Measurements from ENCODE around the gene DKKL1. TPM values are rescaled to one million over a fixed set of nuclear protein-coding genes. Genes with fewer than 3 reads are reported as not detected.
"Not testable (repeated sequence)": the region's sequence is repeated elsewhere in the genome, so short reads cannot be mapped to it uniquely, and the experiment has no call there.

The DKKL1 gene
- total RNA-seq, 1 experiment from 2014 or later = 0.95 TPM

GRCh38 chr19:49331187-49331586, 32.5 kb upstream of the DKKL1 start:
- CTCF ChIA-PET; H3K4me3 ChIP-seq (ENCODE audit: low read depth in 2 of 2, low read length in 2 of 2); intact Hi-C loops (cut with micrococcal nuclease; ENCODE audit: unreplicated experiment); ATAC-seq; BruUV-seq (replicated peaks); in situ Hi-C loops (cut with HindIII; ENCODE audit: low pct_unique_long_range_greater_than_20kb, low sequenced_read_pairs); H3K27ac ChIP-seq (ENCODE audit: low read length); POLR2A ChIA-PET; H3K36me3 ChIP-seq (ENCODE audit: control insufficient read depth, insufficient read depth, low read length); DNase-seq (ENCODE audit: low read depth, low spot score); H3K4me1 ChIP-seq (ENCODE audit: control insufficient read depth, insufficient read depth, low read length); H3K27me3 ChIP-seq (ENCODE audit: control insufficient read depth, insufficient read depth, low read length); H3K9me3 ChIP-seq (ENCODE audit: control insufficient read depth, insufficient read depth, low read depth, low read length): not testable (repeated sequence)

DNA sequence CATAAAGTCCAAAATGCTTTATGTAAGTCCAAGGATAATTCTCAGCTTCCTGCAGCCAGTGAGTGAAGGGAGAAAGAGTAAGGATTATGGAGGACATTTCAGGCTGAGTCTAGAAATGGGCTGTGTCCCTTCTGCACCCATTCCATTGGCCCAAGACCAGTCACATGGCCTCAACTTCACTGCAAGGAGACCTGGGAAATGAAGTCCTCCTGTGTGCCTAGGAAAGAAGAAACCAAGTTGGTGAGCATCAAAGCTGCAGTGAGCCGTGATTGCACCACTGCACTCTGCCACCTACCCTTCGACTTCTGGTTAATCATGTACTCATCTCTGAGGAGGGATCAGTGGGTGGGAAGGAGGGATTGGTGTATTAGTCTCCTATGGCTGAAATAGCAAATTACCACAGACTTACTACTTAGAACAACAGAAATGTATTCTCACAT, 32.0 kb upstream of the DKKL1 start:
- ATAC-seq (peak; percentile 87), DNase-seq (ENCODE audit: low read depth, low spot score) (no peak)
- BruUV-seq (replicated peaks) = no TSS peak
- intact Hi-C loops (cut with micrococcal nuclease; ENCODE audit: unreplicated experiment) (no loop called here), in situ Hi-C loops (cut with HindIII; ENCODE audit: low pct_unique_long_range_greater_than_20kb, low sequenced_read_pairs) (no loop called here)
- no peak overlapping the region for H3K4me3 ChIP-seq (ENCODE audit: low read depth in 2 of 2, low read length in 2 of 2)
- no peaks in the 10 kb centered on the region for H3K36me3 ChIP-seq (ENCODE audit: control insufficient read depth, insufficient read depth, low read length)
- no peak overlapping the region for H3K27ac ChIP-seq (ENCODE audit: low read length)
- no peaks in the 10 kb centered on the region for H3K4me1 ChIP-seq (ENCODE audit: control insufficient read depth, insufficient read depth, low read length)
- H3K27me3 ChIP-seq (ENCODE audit: control insufficient read depth, insufficient read depth, low read length) = no peaks in the 10 kb centered on the region
- CTCF ChIA-PET = no interaction called here
- POLR2A ChIA-PET = no interaction called here
- H3K9me3 ChIP-seq (ENCODE audit: control insufficient read depth, insufficient read depth, low read depth, low read length) = no peaks in the 10 kb centered on the region
- TF ChIP-seq, protein P1, sequence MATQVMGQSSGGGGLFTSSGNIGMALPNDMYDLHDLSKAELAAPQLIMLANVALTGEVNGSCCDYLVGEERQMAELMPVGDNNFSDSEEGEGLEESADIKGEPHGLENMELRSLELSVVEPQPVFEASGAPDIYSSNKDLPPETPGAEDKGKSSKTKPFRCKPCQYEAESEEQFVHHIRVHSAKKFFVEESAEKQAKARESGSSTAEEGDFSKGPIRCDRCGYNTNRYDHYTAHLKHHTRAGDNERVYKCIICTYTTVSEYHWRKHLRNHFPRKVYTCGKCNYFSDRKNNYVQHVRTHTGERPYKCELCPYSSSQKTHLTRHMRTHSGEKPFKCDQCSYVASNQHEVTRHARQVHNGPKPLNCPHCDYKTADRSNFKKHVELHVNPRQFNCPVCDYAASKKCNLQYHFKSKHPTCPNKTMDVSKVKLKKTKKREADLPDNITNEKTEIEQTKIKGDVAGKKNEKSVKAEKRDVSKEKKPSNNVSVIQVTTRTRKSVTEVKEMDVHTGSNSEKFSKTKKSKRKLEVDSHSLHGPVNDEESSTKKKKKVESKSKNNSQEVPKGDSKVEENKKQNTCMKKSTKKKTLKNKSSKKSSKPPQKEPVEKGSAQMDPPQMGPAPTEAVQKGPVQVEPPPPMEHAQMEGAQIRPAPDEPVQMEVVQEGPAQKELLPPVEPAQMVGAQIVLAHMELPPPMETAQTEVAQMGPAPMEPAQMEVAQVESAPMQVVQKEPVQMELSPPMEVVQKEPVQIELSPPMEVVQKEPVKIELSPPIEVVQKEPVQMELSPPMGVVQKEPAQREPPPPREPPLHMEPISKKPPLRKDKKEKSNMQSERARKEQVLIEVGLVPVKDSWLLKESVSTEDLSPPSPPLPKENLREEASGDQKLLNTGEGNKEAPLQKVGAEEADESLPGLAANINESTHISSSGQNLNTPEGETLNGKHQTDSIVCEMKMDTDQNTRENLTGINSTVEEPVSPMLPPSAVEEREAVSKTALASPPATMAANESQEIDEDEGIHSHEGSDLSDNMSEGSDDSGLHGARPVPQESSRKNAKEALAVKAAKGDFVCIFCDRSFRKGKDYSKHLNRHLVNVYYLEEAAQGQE (IDR thresholded peaks at IDR 0.05; ENCODE audit: insufficient read depth in 1 of 2, low read depth in 2 of 2, low read length in 1 of 2) = no peak
- TF ChIP-seq POLR2AphosphoS5 (IDR thresholded peaks at IDR 0.05; ENCODE audit: low read depth, low read length) = no peak
- TF ChIP-seq TCF7L2 (IDR thresholded peaks at IDR 0.05; ENCODE audit: low read depth, low read length) = no peak
- no peak for TF ChIP-seq SIN3A (IDR thresholded peaks at IDR 0.05; ENCODE audit: borderline replicate concordance, insufficient read depth, low read depth, low read length)
- TF ChIP-seq CTCF (IDR thresholded peaks at IDR 0.05) = no peak

- H3K4me3 ChIP-seq (ENCODE audit: low read depth in 2 of 2, low read length in 2 of 2); H3K4me1 ChIP-seq (ENCODE audit: control insufficient read depth, insufficient read depth, low read length); H3K27me3 ChIP-seq (ENCODE audit: control insufficient read depth, insufficient read depth, low read length); in situ Hi-C loops (cut with HindIII; ENCODE audit: low pct_unique_long_range_greater_than_20kb, low sequenced_read_pairs); H3K9me3 ChIP-seq (ENCODE audit: control insufficient read depth, insufficient read depth, low read depth, low read length); DNase-seq (ENCODE audit: low read depth, low spot score); BruUV-seq (replicated peaks); ATAC-seq; intact Hi-C loops (cut with micrococcal nuclease; ENCODE audit: unreplicated experiment); H3K27ac ChIP-seq (ENCODE audit: low read length); CTCF ChIA-PET; H3K36me3 ChIP-seq (ENCODE audit: control insufficient read depth, insufficient read depth, low read length); POLR2A ChIA-PET: not testable (repeated sequence)
Observed at GRCh38 chr19:49332691-49333417, 30.8 kb upstream of the DKKL1 start.

Measured in Panc1 (cell line).